Measurements from ENCODE around the gene LRRFIP1.

LRRFIP1 gene

GRCh38 chr2:237649541-237650454, 22.4 kb downstream of the LRRFIP1 start:
- TF ChIP-seq, protein P1, sequence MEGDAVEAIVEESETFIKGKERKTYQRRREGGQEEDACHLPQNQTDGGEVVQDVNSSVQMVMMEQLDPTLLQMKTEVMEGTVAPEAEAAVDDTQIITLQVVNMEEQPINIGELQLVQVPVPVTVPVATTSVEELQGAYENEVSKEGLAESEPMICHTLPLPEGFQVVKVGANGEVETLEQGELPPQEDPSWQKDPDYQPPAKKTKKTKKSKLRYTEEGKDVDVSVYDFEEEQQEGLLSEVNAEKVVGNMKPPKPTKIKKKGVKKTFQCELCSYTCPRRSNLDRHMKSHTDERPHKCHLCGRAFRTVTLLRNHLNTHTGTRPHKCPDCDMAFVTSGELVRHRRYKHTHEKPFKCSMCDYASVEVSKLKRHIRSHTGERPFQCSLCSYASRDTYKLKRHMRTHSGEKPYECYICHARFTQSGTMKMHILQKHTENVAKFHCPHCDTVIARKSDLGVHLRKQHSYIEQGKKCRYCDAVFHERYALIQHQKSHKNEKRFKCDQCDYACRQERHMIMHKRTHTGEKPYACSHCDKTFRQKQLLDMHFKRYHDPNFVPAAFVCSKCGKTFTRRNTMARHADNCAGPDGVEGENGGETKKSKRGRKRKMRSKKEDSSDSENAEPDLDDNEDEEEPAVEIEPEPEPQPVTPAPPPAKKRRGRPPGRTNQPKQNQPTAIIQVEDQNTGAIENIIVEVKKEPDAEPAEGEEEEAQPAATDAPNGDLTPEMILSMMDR (conservative IDR thresholded peaks at IDR 0.05; ENCODE audit: low read depth, low read length), result no peak
- DNase-seq (ENCODE audit: low read depth), result no peak
- no peak overlapping the region for H3K4me3 ChIP-seq (ENCODE audit: low read length)

DNA sequence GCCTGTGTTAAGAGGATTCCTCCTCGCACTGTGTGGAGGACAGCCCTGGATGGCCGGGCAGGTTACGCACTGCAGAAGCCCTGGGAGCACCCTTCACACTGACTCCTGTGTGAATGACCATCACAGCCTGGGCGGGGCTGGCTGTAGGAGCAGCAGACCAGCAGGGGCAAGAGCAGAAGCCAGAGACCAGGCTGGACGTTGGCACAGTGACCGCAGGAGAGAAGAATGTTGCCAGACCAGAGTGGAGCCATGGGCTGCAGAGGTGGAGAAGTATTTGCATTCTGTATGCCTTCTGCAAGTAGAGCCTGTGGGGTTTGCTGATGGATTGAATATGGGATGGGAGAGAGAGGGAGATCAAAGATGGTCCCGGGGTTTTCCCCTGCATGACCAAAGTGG, 23.1 kb downstream of the LRRFIP1 start:
- TF ChIP-seq, protein P1 (conservative IDR thresholded peaks at IDR 0.05; ENCODE audit: low read depth, low read length), result no peak
- no peak overlapping the region for H3K4me3 ChIP-seq (ENCODE audit: low read length)
- no peak for DNase-seq (ENCODE audit: low read depth)

DNA sequence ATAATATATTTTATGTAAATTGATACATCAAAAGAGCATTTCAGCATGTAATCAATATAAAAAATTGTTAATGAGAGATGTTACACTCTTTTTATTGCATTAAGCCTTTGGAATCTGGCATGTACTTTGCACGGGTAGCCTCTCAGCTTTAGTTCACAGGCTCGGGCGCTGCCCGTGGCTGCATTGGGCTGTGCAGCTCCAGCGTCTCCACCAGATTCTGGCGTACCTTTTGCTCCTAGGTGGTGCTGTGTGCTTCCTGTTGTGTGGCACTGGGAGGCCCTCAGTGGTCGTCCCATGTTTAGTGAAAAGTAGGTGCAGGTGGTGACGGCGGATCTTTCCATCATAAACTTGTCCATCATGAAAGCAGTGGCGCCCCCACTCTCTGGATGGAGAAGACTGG, 24.4 kb downstream of the LRRFIP1 start:
- no peak for DNase-seq (ENCODE audit: low read depth)
- TF ChIP-seq, protein P1 (conservative IDR thresholded peaks at IDR 0.05; ENCODE audit: low read depth, low read length), result no peak

DNA sequence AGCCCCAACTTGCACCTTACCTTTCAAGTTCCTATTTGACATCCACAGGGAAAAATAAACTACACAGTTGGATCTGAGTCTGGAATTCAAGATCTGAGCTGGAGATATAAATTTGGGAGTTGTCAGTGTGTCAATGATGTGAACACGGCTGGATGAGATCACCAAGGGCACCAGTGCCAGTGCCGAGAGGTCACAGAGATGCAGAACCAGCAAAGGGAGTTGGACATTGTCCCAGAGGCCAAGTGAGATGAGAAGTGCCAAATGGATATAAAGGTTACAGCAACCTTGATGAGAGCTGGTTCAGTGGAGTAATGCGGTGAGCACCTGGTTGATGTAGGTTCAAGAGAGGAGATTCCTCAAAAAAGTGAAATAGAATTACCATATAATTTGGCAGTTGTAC, 24.8 kb downstream of the LRRFIP1 start:
- TF ChIP-seq, protein P1 (conservative IDR thresholded peaks at IDR 0.05; ENCODE audit: low read depth, low read length), result no peak
- no peak for DNase-seq (ENCODE audit: low read depth)
- H3K4me3 ChIP-seq (ENCODE audit: low read length), result no peak overlapping the region

More for the DNA sequence above, 24.4 kb downstream of the LRRFIP1 start:
- no peak overlapping the region for H3K4me3 ChIP-seq (ENCODE audit: low read length)

GRCh38 chr2:237652854-237653253, 25.5 kb downstream of the LRRFIP1 start:
- TF ChIP-seq, protein P1 (conservative IDR thresholded peaks at IDR 0.05; ENCODE audit: low read depth, low read length), result no peak
- H3K4me3 ChIP-seq (ENCODE audit: low read length), result no peak overlapping the region
- DNase-seq (ENCODE audit: low read depth), result no peak

- no peak for DNase-seq (ENCODE audit: low read depth)
- no peak overlapping the region for H3K4me3 ChIP-seq (ENCODE audit: low read length)
- TF ChIP-seq, protein P1 (conservative IDR thresholded peaks at IDR 0.05; ENCODE audit: low read depth, low read length), result no peak
Observed at GRCh38 chr2:237653776-237654558, 26.6 kb downstream of the LRRFIP1 start.
